GM19238 (cell line): Measurements from ENCODE around the gene CCDC137.

ENCODE experiments used
- DNase-seq: peaks from one replicate; pipeline ENCODE4 v3.0.0; 2011; ENCODE audit warnings: low spot score; ENCODE audit not compliant: insufficient read length

Gene CCDC137

GRCh38 chr17:81682565-81683207 lies 16.1 kb downstream of the CCDC137 start:
- no peak for DNase-seq

GRCh38 chr17:81683208-81683583 lies 16.7 kb downstream of the CCDC137 start:
- peak; percentile 58 for DNase-seq

GRCh38 chr17:81683584-81684441 lies 17.3 kb downstream of the CCDC137 start, which contains the start of the genes ARL16 and HGS:
Gene ARL16, minus strand, starts transcription at chr17:81683797. Its CDS starts 44 bp downstream, at chr17:81683753.
Gene HGS, plus strand, starts transcription at chr17:81684011. Its CDS starts 56 bp downstream, at chr17:81684067.
- DNase-seq = peak; percentile 100

- no peak for DNase-seq
These were observed 17.9 kb downstream of the CCDC137 start for GRCh38 chr17:81684442-81684911.

- DNase-seq = no peak
These were observed 18.6 kb downstream of the CCDC137 start for GRCh38 chr17:81685108-81685507.

GRCh38 chr17:81686614-81687013 lies 20.1 kb downstream of the CCDC137 start:
- no peak for DNase-seq

GRCh38 chr17:81687770-81688541 lies 21.4 kb downstream of the CCDC137 start:
- DNase-seq = no peak

GRCh38 chr17:81688616-81689015 lies 22.1 kb downstream of the CCDC137 start:
- DNase-seq = no peak

- DNase-seq = no peak
These were observed 23.5 kb downstream of the CCDC137 start for GRCh38 chr17:81690066-81690465.

GRCh38 chr17:81690549-81690948 lies 24.0 kb downstream of the CCDC137 start:
- no peak for DNase-seq

GRCh38 chr17:81691196-81691595 lies 24.7 kb downstream of the CCDC137 start:
- no peak for DNase-seq

- no peak for DNase-seq
These were observed 25.1 kb downstream of the CCDC137 start for GRCh38 chr17:81691608-81692007.

- DNase-seq = no peak
These were observed 27.1 kb downstream of the CCDC137 start for GRCh38 chr17:81693509-81694210.

GRCh38 chr17:81694810-81695209 lies 28.3 kb downstream of the CCDC137 start:
- no peak for DNase-seq

GRCh38 chr17:81695211-81695610 lies 28.7 kb downstream of the CCDC137 start:
- no peak for DNase-seq

- no peak for DNase-seq
These were observed 29.3 kb downstream of the CCDC137 start for GRCh38 chr17:81695801-81696200.

GRCh38 chr17:81696218-81696941 lies 29.8 kb downstream of the CCDC137 start:
- DNase-seq = no peak

GRCh38 chr17:81697261-81698044 lies 30.9 kb downstream of the CCDC137 start:
- no peak for DNase-seq
